Measurements from ENCODE around the gene NRG2. TPM values are rescaled to one million over a fixed set of nuclear protein-coding genes. Genes with fewer than 3 reads are reported as not detected.

The NRG2 gene
- total and polyA plus RNA-seq, 4 donors = 2.4 to 11.5 (median 7.3) TPM

DNA sequence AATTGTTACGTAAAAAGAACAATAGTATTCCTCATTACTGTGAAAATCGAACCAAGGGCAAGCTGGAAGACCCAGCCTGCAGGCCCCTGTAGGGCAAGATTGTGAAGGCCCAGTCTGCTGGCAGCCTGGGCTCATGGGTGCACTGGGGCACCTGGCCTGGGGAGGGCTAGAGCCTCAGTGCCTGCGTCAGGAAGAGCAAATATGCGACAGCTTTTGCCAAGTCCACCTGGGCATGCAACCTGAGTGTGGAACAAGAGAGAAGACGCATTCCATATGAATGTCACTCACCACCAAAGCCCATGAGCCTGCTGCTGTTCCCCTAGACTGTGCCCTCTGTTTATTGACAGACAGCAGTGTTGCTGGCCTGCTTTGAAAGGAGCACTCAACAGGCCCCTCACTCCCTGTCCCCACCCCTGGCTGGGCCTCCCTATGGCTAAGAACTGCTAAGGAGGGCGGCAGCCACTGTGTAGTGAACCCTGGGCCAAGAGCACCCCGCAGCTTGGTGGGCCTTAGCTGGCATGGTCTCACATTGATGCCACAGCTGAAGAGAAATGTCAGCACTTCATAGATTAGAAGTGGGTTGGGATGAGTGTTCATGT is 219.2 kb downstream of the NRG2 start:
- H3K4me3 ChIP-seq (ENCODE audit: low read depth, low read length) = no peak overlapping the region
- no peak for DNase-seq (ENCODE audit: low read depth in 4 of 6, low spot score in 6 of 6)
- no peak overlapping the region for H3K27ac ChIP-seq (ENCODE audit: low read depth, low read length)
- peaks cover 66% of the 10 kb centered on the region for H3K36me3 ChIP-seq (ENCODE audit: control insufficient read depth, insufficient read depth, low read length)
- no peaks in the 10 kb centered on the region for H3K9me3 ChIP-seq (ENCODE audit: control insufficient read depth, insufficient read depth, low read length)
- WGBS (ENCODE audit: insufficient coverage) = 65% methylated on average over 3 of the region's 7 CpGs
- H3K27me3 ChIP-seq (ENCODE audit: control insufficient read depth, insufficient read depth, low read length) = no peaks in the 10 kb centered on the region
- peaks cover 8% of the 10 kb centered on the region for H3K4me1 ChIP-seq (ENCODE audit: control insufficient read depth, insufficient read depth, low read length)

DNA sequence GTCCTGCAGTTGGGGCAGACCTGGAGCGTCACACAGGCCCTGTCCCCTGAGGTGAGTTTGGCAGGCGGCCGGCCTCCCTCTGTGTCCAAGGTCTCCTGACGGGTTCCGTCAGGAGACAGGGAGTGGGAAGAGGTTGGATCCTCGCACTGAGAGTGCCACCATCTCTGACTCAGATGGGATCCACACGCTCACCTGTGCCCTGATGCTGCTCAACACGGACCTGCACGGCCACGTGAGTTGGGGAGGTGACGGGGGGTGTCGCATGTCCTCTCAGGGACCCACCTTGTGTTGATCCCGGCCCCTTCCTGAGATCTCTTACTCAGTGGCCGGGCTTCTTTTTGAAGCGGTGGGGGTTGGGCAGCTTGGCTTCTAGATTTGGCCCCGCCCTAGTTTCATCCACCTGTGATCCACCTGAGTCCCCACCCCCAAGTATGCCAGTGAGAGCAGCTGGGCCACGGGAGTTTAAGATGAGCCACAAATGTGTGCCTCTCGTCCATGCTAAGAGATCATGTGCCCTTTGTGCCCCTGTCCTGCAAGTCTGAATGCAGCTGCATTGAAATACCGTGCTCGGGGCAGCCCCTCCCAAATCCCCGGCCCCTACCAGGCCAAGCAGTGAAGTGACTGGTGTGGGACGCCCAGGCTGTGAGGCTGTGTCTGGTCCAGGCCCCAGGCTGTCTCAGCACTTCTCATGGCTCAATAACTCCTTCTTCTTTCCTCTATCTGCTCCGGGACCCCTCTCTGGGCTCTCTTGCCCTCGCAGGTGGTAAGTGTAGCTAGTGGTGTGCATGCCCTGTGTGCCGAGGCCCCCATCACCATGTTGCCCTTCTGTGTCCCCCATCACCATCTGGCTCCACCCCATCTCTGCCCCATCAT is 220.3 kb downstream of the NRG2 start:
- H3K4me1 ChIP-seq (ENCODE audit: control insufficient read depth, insufficient read depth, low read length) = no peaks in the 10 kb centered on the region
- H3K27ac ChIP-seq (ENCODE audit: low read depth, low read length) = no peak overlapping the region
- H3K4me3 ChIP-seq (ENCODE audit: low read depth, low read length) = no peak overlapping the region
- H3K27me3 ChIP-seq (ENCODE audit: control insufficient read depth, insufficient read depth, low read length) = no peaks in the 10 kb centered on the region
- peaks cover 65% of the 10 kb centered on the region for H3K36me3 ChIP-seq (ENCODE audit: control insufficient read depth, insufficient read depth, low read length)
- WGBS (ENCODE audit: insufficient coverage) = 77% methylated on average over 21 of the region's 25 CpGs
- H3K9me3 ChIP-seq (ENCODE audit: control insufficient read depth, insufficient read depth, low read length) = no peaks in the 10 kb centered on the region
- DNase-seq (ENCODE audit: low read depth in 4 of 6, low spot score in 6 of 6) = no peak

DNA sequence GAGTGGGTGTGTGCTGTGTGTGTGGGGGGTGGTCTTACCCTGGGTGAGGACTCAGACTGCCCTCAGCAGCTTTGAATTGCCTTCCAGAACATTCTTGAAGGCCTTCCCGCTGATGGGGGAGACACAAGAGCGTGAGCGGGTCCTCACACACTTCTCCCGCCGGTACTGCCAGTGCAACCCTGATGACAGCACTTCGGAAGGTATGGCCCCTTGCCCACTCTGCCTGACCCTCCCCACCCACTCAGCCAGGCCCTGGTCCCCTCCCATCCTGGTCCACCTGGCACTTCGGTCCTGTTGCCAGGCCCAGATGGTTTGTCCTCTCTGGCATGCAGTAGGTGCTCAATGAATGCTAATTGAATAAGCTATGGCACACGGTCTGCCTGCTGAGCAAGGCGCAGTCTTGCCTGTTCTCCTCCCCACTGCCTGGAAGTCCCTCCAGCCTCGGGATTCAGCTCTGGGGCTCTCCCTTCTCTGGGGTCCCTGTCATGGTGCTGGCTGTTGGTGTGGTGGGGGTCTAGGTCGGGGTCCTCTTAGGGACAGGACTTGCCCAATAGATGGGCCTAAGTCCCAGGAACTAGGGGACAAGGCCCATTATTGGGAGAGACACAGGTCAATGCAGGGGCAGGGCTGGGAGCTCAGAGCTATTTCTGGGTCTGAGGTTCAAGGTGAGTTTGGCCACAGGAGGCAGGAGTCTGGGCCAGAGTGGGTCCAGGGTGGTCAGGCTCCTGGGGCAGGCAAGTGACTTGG is 221.1 kb downstream of the NRG2 start:
- no peak for DNase-seq (ENCODE audit: low read depth in 4 of 6, low spot score in 6 of 6)
- no peaks in the 10 kb centered on the region for H3K9me3 ChIP-seq (ENCODE audit: control insufficient read depth, insufficient read depth, low read length)
- peaks cover 70% of the 10 kb centered on the region for H3K36me3 ChIP-seq (ENCODE audit: control insufficient read depth, insufficient read depth, low read length)
- H3K4me1 ChIP-seq (ENCODE audit: control insufficient read depth, insufficient read depth, low read length) = no peaks in the 10 kb centered on the region
- H3K27me3 ChIP-seq (ENCODE audit: control insufficient read depth, insufficient read depth, low read length) = no peaks in the 10 kb centered on the region
- H3K4me3 ChIP-seq (ENCODE audit: low read depth, low read length) = no peak overlapping the region
- H3K27ac ChIP-seq (ENCODE audit: low read depth, low read length) = no peak overlapping the region
- 86% methylated on average over 11 of the region's 11 CpGs for WGBS (ENCODE audit: insufficient coverage)

DNA sequence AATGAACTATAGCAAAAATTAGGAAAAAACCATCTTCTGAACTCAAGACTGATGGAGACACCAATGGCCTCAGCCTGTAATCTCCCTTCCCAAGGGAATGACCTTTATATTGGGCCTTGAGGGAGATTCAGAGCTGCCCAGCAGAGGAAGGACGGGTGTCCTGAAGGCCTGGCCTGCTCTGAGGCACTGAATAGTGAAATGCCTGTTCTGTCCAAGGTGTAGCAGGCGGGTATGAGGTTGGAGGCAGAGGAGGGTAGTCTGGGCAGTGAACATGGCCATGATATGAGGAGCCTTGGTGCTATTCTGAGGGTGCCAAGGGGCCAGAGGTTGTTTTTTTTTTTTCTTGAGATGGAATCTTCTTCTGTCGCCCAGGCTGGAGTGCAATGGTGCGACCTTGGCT is 222.5 kb downstream of the NRG2 start:
- Histone ChIP-seq H3K4me1 (ENCODE audit: control insufficient read depth, insufficient read depth, low read length) (no peaks in the 10 kb centered on the region), H3K27ac (ENCODE audit: low read depth, low read length) (no peak overlapping the region), H3K9me3 (ENCODE audit: control insufficient read depth, insufficient read depth, low read length) (no peaks in the 10 kb centered on the region), H3K4me3 (ENCODE audit: low read depth, low read length) (no peak overlapping the region), H3K27me3 (ENCODE audit: control insufficient read depth, insufficient read depth, low read length) (no peaks in the 10 kb centered on the region), H3K36me3 (ENCODE audit: control insufficient read depth, insufficient read depth, low read length) (peaks cover 70% of the 10 kb centered on the region)
- DNase-seq (ENCODE audit: low read depth in 4 of 6, low spot score in 6 of 6) = no peak
- WGBS (ENCODE audit: insufficient coverage) = 76% methylated on average over 2 of the region's 4 CpGs

DNA sequence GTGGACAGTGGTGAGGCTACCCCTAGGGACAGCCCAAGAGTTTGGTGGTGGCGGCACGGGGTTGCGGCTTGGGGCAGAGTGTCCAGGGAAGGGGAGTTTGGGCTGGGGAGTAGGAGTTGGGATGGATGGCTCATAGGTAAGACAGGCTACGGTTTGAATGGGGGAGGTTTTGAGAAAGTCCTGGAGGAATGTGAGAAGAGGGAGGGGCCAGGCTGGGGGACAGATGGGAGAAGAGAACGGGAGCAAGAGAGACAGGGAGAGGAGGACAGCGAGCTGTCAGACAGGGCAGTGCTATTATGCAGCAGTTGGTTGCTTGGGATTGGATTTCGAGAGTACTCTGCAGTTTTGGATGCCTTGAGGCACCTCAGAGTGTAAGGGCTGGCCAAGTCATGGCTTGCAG is 223.0 kb downstream of the NRG2 start:
- H3K4me1 ChIP-seq (ENCODE audit: control insufficient read depth, insufficient read depth, low read length) = no peaks in the 10 kb centered on the region
- no peak overlapping the region for H3K27ac ChIP-seq (ENCODE audit: low read depth, low read length)
- H3K36me3 ChIP-seq (ENCODE audit: control insufficient read depth, insufficient read depth, low read length) = peaks cover 69% of the 10 kb centered on the region
- no peaks in the 10 kb centered on the region for H3K9me3 ChIP-seq (ENCODE audit: control insufficient read depth, insufficient read depth, low read length)
- WGBS (ENCODE audit: insufficient coverage) = 66% methylated on average over 7 of the region's 7 CpGs
- no peak overlapping the region for H3K4me3 ChIP-seq (ENCODE audit: low read depth, low read length)
- H3K27me3 ChIP-seq (ENCODE audit: control insufficient read depth, insufficient read depth, low read length) = no peaks in the 10 kb centered on the region
- no peak for DNase-seq (ENCODE audit: low read depth in 4 of 6, low spot score in 6 of 6)

DNA sequence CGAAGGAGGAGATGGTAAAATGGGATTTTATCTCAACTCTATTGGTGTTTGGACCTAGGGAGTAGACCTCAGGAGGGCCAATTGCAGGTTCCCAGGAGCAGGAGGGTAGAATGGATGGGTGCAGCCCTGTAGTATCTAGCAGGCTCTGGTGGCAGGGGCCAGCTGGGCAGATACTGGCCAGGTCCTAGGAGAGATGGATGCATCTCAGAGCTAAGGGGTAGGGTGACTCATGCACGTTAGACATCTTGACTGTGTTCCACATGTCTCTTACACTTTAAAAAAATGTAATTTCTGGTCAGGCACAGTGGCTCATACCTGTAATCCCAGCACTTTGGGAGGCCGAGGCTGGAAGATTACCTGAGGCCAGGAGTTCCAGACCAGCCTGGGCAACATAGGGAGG is 225.1 kb downstream of the NRG2 start:
- H3K4me1 ChIP-seq (ENCODE audit: control insufficient read depth, insufficient read depth, low read length) = no peaks in the 10 kb centered on the region
- 95% methylated on average over 2 of the region's 3 CpGs for WGBS (ENCODE audit: insufficient coverage)
- no peak overlapping the region for H3K27ac ChIP-seq (ENCODE audit: low read depth, low read length)
- DNase-seq (ENCODE audit: low read depth in 4 of 6, low spot score in 6 of 6) = no peak
- H3K36me3 ChIP-seq (ENCODE audit: control insufficient read depth, insufficient read depth, low read length) = peaks cover 70% of the 10 kb centered on the region
- no peaks in the 10 kb centered on the region for H3K9me3 ChIP-seq (ENCODE audit: control insufficient read depth, insufficient read depth, low read length)
- H3K27me3 ChIP-seq (ENCODE audit: control insufficient read depth, insufficient read depth, low read length) = no peaks in the 10 kb centered on the region
- no peak overlapping the region for H3K4me3 ChIP-seq (ENCODE audit: low read depth, low read length)

DNA sequence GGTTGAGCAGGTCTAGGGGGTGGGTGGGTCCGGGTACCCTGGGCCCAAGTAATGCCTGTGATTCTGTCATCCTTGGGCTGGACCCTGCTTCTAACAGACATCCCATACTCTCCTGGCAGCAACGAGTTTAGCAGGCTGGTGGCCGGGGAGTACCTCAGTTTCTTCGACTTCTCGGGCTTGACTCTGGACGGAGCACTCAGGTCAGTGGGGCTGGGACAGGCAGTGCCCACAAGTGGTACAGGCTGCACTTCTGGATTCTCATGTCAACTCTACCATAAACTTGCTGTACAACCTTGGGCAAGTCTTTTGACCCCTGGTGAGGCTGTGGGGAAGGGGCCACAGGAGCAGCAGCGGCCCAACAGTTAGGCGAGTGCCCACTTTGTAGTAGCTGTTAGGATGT is 225.7 kb downstream of the NRG2 start:
- Histone ChIP-seq H3K9me3 (ENCODE audit: control insufficient read depth, insufficient read depth, low read length) (no peaks in the 10 kb centered on the region), H3K27ac (ENCODE audit: low read depth, low read length) (no peak overlapping the region), H3K4me3 (ENCODE audit: low read depth, low read length) (no peak overlapping the region), H3K4me1 (ENCODE audit: control insufficient read depth, insufficient read depth, low read length) (no peaks in the 10 kb centered on the region), H3K27me3 (ENCODE audit: control insufficient read depth, insufficient read depth, low read length) (no peaks in the 10 kb centered on the region), H3K36me3 (ENCODE audit: control insufficient read depth, insufficient read depth, low read length) (peaks cover 70% of the 10 kb centered on the region)
- 84% methylated on average over 7 of the region's 8 CpGs for WGBS (ENCODE audit: insufficient coverage)
- DNase-seq (ENCODE audit: low read depth in 4 of 6, low spot score in 6 of 6) = no peak

DNA sequence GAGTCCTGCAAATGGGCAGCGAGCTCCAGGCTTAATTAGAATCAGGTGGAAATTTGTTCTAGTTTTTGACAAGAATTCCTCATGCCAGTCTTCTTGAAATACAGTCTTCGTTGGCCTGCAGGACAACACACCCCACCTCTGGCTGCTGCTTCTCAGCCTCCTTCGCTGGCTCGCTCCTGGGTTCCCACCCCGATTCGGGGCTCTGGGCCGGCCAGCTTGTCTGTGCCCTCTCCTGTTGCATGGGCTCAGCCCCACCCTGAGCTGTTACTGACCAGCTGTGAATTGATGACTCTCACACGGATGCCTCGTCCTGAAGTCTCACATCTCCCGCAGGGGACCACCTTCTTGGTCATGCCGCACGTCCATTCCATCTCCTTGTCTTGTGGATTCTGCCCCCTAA is 226.5 kb downstream of the NRG2 start:
- H3K4me3 ChIP-seq (ENCODE audit: low read depth, low read length) = no peak overlapping the region
- no peaks in the 10 kb centered on the region for H3K27me3 ChIP-seq (ENCODE audit: control insufficient read depth, insufficient read depth, low read length)
- no peak overlapping the region for H3K27ac ChIP-seq (ENCODE audit: low read depth, low read length)
- peaks cover 67% of the 10 kb centered on the region for H3K36me3 ChIP-seq (ENCODE audit: control insufficient read depth, insufficient read depth, low read length)
- no peak for DNase-seq (ENCODE audit: low read depth in 4 of 6, low spot score in 6 of 6)
- 84% methylated on average over 11 of the region's 12 CpGs for WGBS (ENCODE audit: insufficient coverage)
- H3K4me1 ChIP-seq (ENCODE audit: control insufficient read depth, insufficient read depth, low read length) = no peaks in the 10 kb centered on the region
- no peaks in the 10 kb centered on the region for H3K9me3 ChIP-seq (ENCODE audit: control insufficient read depth, insufficient read depth, low read length)

DNA sequence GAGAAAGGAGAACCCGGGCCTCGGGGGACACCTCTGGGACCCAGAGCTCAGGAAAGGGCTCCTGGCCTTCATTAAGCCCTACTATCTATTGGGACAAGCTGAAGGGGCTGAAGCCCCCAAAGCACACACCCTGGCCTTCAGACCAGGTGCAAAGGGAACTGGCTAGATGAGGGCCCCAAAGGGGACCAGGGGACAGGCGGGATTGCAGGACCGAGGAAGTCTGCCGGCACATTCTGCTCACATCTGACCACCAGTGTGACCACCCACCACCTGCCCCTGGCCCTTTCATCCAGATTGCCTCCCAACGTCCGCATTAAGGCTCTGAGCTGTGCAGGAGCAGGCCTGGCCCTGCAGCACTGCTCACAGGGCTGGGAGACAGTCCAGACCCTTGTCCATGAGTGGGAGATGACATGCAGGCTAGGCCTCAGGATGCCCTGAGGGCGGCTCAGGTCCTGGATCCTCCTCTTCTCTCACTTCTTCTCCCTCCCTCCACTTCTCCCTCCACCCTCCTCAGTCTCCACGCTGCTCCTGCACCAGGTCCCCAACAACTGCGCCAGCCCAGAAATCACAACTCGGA is 228.3 kb downstream of the NRG2 start:
- WGBS (ENCODE audit: insufficient coverage) = 85% methylated on average over 11 of the region's 11 CpGs
- H3K36me3 ChIP-seq (ENCODE audit: control insufficient read depth, insufficient read depth, low read length) = peaks cover 68% of the 10 kb centered on the region
- H3K27me3 ChIP-seq (ENCODE audit: control insufficient read depth, insufficient read depth, low read length) = no peaks in the 10 kb centered on the region
- no peak overlapping the region for H3K27ac ChIP-seq (ENCODE audit: low read depth, low read length)
- DNase-seq (ENCODE audit: low read depth in 4 of 6, low spot score in 6 of 6) = no peak
- H3K4me1 ChIP-seq (ENCODE audit: control insufficient read depth, insufficient read depth, low read length) = peaks cover 10% of the 10 kb centered on the region
- no peaks in the 10 kb centered on the region for H3K9me3 ChIP-seq (ENCODE audit: control insufficient read depth, insufficient read depth, low read length)
- no peak overlapping the region for H3K4me3 ChIP-seq (ENCODE audit: low read depth, low read length)

Data from spinal cord (tissue), 10 donors.